HG02938 (cell line): ENCODE results near the gene NOTUM.

Source experiments
- ATAC-seq: cut with Tn5 transposase; IDR thresholded peaks from one replicate; pipeline ENCODE4 v1.9.1; 2021; ENCODE audit warnings: mild to moderate bottlenecking, moderate library complexity; ENCODE audit not compliant: unreplicated experiment

The NOTUM gene

DNA sequence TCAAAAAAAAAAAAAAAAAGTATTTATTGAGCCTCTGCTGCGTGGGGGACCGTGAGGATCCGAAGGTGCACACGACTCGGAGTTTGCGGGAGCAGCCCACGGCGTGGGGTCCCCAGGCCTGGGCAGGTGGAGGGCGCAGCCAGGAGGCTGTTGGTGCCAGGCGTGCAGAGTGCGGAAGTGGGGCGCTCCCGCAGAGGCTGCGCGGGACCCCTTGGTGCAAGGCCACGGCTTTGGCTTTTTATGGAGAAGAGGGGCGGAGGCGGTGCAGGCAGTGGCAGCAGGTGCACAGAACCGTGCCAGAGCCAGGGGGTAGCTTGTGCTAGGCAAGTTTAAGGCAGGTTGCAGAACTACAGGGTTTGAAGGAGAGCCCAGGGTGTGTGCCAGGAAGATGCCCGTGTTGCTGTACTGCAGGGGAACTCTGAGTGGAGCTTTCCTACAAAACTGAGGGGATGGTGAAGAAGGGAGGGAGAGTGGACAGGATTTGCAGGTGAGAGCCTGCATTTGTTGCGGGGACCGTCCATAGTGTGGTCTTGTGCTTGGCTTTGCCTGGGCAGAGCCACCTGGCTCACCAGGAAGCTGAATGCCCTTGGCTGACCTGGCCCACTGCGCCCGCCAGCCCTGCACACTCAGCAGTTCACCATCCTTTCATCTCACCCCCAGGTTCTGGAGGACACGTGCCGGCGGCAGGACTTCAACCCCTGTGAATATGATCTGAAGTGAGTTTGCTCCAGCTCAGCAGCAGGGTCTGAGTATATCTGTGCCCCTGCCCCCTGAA, 17.7 kb upstream of the NOTUM start:
- no peak for ATAC-seq

DNA sequence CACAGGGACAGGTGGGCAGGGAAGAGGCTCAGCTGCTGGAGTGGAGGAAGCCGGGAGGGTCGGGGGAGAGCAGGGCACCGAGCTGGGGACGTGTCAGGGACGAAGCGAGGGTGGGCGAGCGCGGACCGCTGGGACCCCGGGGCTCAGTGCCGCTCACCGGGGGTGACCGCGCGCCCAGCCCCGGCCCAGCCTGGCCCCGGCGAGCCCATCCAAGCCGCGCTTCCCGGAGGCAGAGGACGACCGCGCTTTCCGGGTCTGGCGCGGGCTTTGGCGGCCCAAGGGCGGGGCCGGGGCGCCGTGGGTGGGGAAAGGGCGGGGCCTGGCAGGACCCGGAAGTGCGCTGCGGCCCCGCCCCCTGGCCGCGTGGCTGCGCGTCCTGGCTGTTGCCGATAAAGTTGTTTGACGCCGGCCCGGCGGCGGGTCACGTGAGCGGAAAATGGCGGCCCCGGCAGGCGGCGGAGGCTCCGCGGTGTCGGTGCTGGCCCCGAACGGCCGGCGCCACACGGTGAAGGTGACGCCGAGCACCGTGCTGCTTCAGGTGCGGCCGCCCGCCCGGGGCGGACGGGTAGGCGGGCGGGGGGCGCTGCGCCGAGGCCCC, 16.3 kb upstream of the NOTUM start, which contains the start of gene ASPSCR1:
ASPSCR1 (plus strand) TSS at position 419 of the 598 bp plus-strand sequence; CDS start at position 437, 18 bp downstream.
- ATAC-seq = peak; percentile 82

DNA sequence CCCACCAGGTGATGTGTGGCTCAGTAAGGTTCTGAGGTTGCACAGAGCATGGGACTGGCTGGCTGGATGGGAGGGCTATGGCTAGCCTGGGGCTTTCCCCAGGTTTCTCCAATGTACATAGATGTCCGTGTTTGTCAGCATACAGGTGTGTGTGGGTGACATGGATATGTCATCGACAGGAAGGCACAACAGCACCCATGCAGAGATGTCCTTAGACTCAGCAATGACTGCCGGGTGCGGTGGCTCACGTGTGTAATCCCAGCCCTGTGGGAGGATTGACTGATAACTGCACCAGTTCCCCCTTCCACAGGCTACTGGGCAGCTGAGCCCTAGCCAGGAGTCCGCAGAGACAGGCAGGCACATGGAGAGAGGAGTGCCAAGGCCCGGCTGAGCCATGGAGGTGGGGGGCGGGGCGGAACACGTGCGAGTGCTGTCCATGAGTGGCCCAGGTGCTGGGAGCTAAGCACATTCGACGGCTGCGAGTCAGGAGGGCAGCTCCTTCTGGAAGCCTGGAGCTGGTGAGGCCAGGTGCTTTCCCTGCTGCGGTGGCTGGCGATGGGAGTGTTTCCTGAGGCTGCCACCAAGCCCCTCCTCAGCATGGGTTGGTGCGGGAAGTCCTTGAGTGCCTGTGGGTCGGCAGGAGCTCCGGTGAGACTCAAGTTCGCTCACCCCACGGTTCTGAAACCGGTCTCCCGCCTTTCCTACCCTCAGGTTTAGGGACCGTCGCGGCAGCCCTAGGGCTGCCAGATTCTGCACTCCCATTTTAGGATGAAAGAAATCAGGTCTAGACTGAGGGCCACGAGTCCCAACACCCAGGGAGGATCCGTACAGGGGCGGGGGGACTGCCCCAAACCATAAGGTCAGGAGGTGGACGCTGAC, 15.6 kb upstream of the NOTUM start:
- peak; percentile 17 for ATAC-seq

DNA sequence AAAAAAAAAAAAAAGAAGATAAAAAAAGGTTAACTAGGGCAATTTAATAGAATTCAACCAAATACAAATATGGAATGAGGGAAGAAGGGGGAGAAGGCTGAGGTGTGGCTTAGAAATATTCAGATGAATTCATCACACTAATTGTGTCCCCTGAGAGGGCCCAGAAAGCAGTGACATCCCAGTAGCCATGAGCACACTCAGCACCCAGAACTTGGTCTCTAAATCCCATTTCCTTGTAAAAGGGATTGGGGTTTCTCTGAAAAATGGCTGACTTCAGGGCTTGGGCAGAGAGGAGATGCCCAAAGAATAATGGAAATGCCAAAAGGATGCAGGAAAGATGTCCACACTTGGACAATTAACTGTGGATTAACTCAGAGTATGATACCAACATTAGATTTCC, 12.4 kb upstream of the NOTUM start:
- no peak for ATAC-seq

DNA sequence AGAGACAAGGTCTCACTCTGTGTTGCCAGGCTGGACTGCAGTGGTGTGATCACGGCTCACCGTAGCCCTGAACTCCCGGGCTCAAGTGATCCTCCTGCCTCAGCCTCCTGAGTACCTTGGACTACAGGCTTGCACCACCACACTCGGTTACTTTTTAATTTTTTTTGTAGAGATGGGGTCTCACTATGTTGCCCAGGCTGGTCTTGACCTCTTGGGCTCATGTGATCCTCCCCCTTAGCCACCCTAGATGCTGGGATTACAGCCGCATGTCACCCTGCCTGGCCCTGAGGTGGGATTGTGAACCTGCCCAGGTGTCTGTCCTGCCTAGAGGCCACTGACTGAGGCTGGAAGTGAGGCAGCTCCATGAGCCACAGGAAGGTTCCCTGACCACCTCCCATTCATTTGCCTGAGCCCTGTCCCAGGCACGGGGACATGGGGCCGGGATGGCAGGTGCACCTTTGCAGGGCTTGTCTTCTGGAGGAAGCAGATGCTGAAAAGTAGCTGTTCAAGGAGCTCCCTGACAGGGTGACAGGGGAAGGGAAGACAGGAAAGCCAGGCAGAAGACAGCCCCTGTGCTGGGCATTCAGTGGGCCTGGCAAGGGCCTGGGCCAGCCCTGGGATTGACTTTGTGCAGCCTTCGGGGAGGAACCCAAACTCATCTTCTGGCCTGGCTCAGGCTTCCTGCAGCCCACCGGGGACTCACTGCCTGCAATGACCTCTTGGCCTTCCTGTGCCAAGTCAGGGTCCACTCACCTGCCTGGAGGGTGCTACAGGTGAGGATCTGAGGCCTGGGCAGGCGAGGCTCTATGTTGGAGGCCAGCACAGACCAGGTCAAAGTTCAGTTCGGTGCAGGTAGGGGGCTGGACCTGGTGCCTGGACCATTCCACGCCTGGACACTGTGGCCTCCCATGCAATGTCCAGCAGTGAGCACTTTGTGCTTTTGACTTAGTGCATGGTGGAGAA, 8.1 kb upstream of the NOTUM start:
- no peak for ATAC-seq

DNA sequence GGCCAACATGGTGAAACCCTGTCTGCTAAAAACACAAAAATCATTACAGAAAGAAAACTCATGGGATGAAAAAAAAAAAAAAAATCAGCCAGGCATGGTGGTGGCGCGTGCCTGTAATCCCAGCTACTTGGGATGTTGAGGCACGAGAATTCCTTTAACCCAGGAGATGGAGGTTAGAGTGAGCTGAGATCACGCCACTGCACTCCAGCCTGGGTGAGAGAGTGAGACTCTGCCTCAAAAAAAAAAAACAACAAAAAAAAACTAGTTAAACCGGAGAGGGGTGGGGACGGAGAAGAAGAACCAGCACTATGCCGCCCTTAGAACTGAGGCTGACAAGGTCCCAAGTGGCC, 7.4 kb upstream of the NOTUM start:
- no peak for ATAC-seq

DNA sequence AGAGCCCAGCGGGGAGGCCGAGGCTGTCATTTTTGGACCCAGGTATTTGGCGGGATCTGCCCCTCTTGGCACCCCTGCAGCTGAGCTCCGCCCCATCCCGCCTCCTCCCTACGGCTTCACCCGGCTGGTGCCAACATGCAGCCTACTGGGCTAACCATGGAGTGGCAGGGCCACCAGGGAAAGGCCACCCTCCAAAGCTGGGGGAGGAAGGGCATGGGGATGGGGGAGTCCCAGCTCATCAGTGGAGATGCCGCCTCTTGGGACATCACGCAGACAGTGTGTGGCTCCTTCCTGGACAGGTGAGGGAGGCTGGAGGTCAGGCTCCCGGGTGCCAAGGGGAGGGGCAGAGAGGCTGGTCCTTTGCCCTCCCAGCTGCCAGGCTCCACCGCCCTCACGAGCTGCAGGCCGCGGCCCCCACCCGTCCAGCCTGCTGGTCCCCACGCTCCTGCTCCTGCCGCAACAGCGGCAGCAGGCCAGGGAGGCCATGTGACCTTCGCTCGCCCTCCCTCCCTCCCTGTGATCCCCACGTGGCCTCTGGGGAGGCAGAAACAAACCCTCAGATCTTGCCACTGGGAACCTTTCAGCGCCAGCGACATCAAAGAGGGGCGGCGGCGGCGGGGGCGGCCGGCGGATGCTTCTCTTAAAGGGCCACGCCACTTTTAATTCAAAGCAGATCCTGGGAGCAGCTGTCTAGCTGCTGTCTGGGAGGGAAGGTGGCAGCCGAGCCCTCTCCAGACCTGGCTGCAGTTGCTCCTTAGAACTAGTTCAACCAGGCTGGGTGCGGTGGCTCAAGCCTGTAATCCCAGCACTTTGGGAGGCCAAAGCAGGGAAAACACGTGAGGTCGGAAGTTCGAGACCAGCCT, 6.8 kb upstream of the NOTUM start:
- ATAC-seq = no peak

DNA sequence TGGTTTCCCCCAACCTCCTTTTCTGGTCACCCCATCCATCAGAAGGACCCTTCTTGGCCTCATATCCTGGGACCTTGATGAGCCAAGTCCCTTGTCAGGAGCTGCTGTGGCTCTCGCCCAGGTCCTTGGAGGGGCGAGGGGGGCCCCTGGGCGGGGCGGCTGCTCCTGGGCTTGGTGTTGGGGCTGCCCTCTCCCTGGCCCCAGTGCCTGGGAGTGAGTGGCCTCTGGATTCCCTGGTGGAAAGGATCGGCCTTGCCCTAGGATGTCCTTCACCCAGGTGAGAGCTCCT, 6.2 kb upstream of the NOTUM start:
- ATAC-seq = no peak

DNA sequence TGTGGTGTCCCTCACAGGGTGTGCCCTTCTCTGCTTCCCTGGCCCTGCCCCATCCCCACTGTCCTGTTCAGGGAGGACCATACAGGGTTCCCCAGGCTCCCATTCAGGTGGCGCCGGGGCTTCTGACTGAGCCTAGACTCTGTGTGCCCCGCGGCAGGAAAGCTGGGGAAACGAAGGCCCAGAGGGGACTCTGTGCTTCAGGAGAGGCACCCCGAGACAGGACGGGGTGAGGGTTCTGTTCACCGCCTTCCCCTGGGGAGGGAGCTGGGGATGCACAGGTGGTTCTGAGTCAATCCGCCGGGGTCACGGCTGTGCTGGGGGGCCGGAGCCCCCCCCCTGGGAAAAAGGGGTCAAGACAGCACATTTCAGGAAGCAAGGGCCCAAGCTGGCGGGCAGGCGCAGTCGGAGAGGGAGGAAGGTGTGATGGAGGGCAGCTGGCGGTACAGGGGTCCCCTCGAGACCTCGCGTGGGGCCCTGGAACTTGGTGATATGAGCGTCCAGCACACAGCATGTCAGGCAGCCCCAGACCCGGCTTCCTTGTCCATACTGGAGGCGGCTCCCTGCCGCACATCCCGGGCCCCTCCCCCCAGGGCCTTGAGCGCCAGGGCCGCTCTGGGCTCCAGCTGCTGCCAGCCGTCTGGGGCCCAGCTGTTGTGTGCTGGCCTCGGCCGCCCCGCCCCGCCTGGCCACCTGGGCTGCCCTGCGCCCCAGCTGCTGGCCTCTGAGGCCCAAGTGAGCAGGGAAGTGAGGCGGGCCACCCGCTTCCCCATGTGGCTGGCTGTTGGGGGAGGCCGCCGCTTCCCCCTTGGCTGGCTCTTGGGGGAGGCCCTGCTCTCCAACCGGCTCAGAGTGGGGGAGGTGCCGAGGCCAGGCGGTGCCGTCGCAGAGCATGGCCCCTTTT, 5.6 kb upstream of the NOTUM start:
- no peak for ATAC-seq

DNA sequence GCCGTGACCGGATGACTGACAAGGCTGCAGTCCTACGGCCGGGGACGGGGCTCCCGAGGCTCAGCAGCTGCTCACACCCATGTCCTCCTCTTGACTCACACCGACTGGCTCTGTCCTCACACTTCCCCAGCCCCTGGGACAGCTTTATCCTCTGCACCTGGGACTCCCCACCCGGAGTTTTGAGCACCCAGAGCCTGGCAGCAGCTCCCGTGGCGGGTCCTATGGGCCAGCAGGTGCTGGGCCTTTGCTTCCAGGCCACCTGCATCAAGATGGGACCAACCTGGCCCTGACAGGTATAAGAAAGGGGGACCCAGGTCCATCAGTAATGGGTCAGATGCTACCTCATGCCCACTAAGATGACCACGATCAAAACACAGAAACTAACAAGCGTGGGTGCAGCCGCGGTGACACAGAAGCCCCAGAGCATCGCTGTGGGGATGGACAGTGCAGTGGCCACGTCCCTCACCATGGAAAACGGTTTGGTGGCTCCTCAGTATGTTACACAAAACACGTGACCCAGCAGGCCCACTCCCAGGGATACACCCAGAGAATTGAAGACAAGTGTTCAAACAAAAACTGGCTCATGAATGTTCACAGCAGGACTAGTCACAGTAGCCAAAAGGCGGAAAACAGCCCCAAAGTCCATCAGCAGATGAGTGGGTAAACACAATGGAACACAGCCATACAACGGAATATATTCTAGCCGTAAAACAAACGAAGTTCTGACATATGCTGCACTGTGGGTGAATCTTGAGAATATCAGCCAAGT, 3.3 kb upstream of the NOTUM start:
- no peak for ATAC-seq

DNA sequence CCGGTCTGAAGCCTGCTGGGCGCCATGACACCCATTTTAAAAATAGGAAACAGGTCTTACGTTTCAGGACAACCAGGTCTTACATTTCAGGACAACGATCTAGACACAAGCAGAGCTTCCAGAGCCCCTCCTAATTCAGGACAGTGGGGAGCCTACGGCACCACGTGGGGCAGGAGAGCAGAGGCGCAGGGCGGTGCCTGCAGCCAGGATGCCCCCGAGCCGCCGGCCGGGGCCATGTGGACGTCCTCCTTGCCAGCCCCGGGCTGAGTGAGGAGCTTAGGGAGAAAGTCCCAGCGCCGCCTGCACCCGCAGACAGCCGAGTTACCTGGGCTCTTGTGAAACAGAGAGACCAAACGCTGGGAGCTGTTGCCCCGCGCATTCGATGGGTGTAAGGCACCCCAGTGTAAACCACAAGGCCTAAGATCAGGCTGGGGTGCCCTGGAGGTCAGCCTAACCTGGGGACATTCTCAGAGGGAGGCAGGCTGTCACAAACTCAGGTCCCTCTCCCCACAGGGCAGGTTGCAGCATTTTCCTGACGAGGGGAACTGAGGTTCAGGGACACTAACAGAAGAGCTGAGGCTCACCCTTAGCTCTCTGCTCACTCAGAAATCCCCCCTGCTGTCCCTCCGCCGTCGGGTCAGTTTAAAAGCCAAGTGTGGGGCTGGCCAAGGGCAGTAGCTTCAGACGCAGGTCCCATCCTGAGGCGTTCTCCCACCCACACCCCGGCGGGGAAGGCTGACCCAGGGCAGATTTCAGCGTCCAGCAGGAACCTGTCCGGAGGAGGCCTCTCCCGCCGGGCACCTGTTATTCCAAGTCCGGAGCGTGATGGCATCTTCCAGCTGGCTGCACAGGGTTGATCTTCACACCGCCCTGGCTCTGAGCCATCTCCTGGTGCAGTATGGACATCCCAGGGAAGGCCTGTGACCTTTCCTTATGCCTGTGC, 1.8 kb upstream of the NOTUM start:
- no peak for ATAC-seq

DNA sequence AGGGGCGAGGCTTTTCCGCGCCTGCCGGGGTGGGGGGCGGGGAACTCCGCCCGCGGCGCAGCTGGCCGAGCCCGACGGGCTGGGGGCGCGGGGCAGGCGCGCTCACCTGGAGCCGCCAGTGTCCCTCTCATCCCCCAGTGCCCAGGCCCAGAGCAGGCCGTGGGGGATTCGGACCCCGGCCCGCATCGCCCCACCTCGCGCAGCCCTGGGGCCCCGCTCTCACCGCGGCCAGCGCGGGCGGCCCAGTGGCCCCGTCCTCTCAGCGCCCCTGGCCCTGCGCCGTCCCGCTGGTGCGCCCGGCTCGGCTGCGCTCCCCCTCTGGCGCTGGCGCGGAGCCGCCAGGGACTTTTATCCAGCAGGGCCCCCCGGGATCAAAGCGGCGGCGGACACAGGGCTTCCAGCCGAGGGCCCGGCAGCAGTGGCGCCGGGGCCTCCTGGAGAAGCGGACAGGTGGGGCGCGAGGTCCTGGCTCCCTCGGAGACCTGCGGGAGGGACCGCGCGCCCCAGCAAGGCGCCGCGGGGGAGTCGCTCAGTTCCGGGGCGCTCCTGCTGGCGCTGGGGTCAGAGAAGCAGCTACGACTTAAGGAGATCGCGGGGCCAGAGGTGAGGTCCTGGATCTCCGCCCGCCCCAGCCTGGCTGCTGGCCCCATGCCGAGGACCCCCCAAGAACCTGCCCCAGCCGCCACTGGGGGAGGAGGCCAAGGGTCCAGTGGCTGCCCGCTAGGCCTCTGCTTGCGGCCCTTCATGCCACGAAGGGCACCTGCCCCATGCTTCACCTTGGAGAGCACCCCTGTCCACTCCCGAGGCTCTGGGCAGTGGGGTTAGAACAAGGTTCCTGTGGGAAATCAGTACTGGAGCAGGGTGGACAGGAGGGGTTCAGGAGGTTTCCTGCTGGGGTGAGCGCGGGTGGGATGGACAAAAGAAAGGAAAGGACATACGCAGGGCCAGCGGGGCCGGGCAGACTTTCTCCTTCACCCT, 823 bp upstream of the NOTUM start:
- ATAC-seq = no peak

DNA sequence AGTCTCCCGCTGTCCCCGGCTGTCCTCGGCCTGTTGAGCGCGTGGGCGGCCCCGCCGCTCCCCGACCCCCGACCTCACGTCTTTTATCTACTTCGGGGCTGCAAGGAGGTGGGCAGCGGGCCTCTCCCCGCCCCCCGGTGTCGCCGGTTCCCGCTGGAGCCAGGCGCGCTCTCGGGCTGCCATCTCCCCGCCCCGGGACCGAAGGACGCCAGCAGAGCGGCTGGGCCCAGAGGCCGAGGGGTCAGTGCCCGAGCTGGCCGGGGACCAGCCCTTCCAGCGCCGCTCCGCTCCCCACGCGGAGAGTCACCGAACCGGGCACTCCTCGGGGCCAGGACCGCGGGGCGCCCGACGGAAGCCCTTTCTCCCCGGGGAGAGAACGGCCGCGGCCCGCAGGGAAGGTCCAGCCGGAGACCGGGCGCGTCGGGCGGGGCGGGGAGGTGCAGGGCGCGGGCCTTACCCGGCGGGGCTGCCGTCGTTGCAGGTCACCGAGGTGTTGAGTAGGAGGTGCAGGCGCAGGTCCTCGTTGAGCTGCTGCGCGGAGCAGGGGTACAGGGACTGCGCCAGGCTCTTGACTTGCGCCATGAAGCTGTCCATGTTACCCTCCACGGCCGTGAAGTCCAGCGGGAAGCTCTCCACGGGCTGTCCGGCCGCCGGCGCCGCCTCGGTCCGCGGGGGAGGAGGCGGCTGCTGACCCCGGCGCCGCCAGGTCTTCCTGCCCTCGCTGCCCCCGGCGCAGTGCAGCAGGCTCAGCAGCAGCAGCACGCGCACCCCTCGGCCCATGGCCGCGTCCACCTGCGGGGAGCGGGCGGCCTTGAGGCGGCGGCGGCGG, 643 bp downstream of the NOTUM start:
- ATAC-seq = no peak

DNA sequence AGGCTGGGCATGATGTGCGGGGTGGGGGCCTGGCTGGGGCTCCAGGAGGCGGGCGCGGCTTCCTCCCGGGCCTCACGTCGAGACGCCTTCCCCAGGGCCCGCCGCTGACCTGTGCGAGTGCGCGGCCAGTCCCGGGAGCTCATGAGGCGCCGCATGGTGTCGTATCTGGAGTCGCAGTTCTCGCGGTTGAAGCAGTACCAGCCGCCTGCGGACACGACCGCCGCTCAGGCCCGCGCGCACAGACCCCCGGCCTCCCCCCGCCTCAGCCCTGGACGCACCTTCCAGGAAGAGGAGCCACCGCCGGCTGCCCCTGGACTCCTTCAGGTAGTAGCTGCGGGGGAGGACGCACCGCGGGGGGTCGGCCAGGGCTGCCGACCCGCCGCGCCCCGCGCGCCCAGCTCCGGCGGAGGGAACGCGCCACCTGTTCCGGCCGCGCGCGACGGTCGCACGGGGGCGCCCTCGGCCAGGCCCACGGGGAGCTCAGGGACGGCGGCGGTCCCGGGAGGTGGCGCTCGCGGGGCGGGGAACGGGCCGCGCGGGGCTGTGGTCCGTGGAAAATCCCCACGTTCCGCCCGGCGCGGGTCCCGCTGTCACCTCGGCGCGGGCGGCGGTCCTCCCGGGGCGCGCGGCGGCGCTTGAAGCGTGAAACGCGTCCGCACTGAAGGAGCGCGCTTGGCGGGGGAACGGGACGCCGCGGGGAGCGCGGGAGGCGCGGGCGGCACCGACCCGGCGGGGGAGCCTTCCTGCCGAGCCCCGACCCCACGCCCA, 1.4 kb downstream of the NOTUM start:
- ATAC-seq = no peak
